Cardiac atrium fibroblast (primary cell): ENCODE results near the gene CCN5. TPM values are rescaled to one million over a fixed set of nuclear protein-coding genes. Genes with fewer than 3 reads are reported as not detected.

Source experiments
- total RNA-seq: library from RNA; depleted of rRNA; stranded (reverse); fragments of >200 nt; gene quantifications from 2 replicates; pipeline ENCODE4 v1.2.3, GENCODE V29; 2015

The CCN5 gene
- 4.1 and 5.8 TPM in 2 replicates for total RNA-seq

GRCh38 chr20:44714701-44715498 lies at the start of gene CCN5:
Gene CCN5 (plus strand): TSS chr20:44715369. CDS start chr20:44715391, 22 bp downstream.

GRCh38 chr20:44745598-44746366 lies 30.6 kb downstream of the CCN5 start, which contains the start of gene KCNK15:
Gene KCNK15 (plus strand): TSS chr20:44745865. CDS start chr20:44745911, 46 bp downstream.

Other genes starting within 250 kb of the CCN5 start
- gene TTPAL, start 239.5 kb upstream of the CCN5 start, total RNA-seq = 8.3 and 9.6 TPM in 2 replicates
- 70.6 and 82.7 TPM in 2 replicates for gene SERINC3, start 193.3 kb upstream of the CCN5 start, total RNA-seq
- gene PKIG, start 132.8 kb upstream of the CCN5 start, total RNA-seq = 72.0 and 74.2 TPM in 2 replicates
- gene ADA, start 63.7 kb upstream of the CCN5 start, total RNA-seq = 15.6 and 22.0 TPM in 2 replicates
- gene KCNK15, start 30.5 kb downstream of the CCN5 start, total RNA-seq = 0.18 and 1.1 TPM in 2 replicates
- not detected in 2 replicates for gene RIMS4, start 95.2 kb downstream of the CCN5 start, total RNA-seq
- gene YWHAB, start 170.3 kb downstream of the CCN5 start, total RNA-seq = 96.9 and 116 TPM in 2 replicates
- gene PABPC1L, start 194.7 kb downstream of the CCN5 start, total RNA-seq = 11.6 and 20.1 TPM in 2 replicates
- 22.0 and 42.9 TPM in 2 replicates for gene TOMM34, start 245.0 kb downstream of the CCN5 start, total RNA-seq